IPS DF 19.7 (cell line): ENCODE measurements around the gene RALGPS1.

Source experiments
- DNase-seq: peaks from one replicate; pipeline ENCODE4 v3.0.0-alpha.2; 2013; ENCODE audit warnings: low read depth, low spot score

The RALGPS1 gene

DNA sequence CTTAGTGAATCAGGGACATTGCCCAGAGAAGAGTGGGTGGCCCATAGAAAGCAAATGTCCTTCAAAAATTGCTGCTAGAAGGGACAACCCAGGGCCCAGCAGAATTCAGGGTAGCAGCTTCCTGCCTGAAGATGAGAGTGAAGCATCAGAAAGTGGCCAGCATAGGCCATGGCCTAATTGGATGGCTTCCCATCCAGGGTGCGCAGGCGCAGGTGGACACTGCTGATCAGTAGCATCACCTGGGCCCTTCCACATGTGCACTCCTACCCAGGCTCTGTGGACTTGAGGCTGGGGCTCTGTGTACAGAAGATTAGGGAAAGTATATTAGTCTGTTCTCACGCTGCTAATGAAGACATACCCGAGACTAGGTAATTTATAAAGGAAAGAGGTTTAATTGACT lies 291.4 kb downstream of the RALGPS1 start:
- no peak for DNase-seq

GRCh38 chr9:127206666-127207065 lies 292.1 kb downstream of the RALGPS1 start:
- DNase-seq = no peak

GRCh38 chr9:127207734-127208410 lies 293.3 kb downstream of the RALGPS1 start:
- DNase-seq = no peak

- no peak for DNase-seq
Observed at GRCh38 chr9:127208416-127208815, 293.8 kb downstream of the RALGPS1 start.

GRCh38 chr9:127209220-127209619 lies 294.6 kb downstream of the RALGPS1 start:
- no peak for DNase-seq

DNA sequence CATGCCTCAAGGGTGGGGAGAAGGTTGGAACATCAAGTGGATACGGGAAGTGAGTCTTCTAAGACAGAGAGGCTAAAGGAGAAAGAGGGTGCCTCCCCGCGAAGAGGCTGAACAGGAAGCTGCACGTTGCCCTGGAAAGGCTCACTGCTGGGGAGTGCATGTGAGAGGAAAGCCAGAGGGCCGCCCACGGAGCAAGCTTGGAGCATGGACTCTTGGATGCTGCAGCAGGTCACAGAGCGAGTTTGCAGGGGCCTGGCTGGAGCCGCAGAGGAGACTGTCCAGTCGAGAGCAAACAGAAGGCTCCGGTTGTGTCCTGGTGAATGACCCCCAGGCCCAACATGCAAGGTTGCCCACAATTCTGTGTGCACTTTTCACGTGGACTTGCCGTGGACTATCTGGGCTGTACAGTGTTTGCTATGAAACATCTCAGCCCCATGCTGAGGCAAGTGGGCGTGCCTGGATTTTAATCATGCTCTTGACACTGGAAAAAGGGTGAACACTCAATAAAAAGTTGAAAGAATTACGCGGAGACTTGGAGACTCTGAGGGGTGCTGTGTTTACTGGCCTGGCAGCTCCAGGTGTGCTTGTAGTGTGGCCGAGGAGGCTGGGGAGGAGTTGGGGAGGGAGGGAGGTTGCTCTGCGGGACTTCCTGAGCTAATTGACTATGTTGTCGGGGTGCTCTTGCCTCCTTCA lies 295.5 kb downstream of the RALGPS1 start:
- DNase-seq = no peak

DNA sequence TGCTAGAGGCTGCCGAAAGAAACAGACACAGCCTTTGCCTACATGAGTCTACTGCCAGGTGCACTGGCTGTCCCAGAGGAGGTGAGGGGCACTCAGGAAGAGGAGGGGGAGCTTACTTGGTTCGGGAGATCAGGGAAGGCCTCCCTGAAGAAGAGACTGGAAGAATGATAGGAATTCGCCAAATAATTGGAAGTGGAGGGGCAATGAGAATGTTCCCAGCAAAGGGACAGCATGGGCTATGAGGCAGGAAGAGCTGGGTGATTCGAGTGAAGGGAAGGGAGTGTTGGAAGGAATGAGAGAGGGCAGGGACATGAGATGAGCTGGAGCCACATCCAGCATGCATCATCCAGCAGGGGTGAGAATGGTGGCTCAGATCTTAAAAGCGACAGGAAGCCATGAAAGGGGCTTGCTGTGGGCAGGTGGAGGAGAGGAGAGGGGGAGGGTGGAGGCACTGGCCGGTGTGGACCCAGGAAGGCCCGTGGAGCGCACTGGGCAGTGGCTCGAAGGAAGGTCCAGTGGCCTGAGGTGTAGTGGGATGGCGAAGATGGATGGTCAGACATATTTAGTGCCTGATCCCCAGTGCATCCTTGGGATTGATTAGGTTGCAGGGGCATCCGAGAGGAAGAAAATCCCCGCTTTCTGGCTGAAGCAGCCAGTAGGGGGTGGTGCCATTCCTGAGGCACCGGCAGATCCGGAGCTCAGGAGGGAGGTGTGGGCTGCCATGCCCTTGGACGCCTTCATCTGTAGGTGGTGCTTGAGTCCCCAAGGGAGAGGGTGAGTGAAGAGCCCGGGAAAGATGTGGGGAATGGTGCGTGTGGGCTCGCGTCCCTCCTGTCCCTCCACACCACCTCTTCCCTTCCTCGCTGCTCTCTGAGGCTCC lies 296.5 kb downstream of the RALGPS1 start:
- DNase-seq = no peak

DNA sequence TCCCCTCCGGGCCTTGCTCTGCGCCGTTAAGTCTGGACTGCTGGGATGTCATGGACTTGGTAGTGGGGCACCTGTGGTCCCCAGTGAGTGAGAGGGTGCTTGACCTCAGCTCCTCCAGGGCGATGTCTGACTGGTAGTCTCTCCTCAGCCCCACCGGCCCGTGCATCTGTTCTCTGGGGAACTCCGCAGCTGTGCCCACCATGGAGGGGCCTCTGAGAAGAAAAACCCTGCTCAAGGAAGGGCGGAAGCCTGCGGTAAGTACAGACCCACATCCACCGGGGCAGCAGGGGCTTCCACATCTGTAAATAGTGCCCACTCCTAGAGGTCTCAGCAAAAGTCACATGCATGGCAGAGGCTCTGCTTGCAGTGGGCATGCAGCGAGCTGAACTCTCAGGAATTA lies 297.4 kb downstream of the RALGPS1 start:
- no peak for DNase-seq

- DNase-seq = no peak
Observed at GRCh38 chr9:127212453-127212852, 297.9 kb downstream of the RALGPS1 start.

GRCh38 chr9:127213859-127214258 lies 299.3 kb downstream of the RALGPS1 start:
- no peak for DNase-seq

DNA sequence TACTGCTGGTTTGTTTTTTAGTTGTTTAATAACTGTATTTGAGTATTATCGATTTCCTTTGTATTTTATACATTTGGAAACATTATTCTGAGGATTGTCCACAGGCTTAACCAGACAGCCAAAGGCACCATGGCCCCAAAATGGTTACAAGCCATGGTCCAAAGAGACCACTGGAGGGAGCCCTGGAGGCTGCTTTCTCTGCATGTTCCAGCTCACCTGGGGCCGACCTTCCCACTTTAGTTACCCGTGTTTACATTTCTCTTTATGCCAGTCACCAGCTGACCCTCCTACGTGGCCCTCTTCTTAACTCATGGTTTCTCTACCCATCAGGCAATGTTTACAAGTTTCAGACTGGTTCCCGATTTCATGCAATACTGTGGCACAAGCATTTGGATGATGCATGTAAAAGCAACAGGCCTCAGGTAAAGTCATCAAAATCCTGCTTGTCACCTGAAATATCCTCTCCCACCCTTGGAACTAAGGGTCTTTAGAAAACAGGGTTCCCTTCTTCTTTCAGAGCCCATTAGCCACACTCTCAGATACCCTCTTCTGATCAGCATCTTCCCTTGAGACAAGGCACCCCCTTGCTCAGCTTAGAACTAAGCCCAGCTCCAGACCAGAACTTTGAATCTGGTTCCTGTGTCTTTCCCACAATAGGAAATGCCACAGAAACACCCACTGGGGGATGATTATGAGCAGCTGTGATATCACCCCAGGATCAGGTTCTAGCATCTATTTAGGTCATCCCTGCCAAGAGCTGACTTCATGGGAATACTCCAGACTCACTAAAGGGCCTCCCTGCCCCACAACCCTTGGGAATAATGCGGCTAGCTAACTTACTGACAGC lies 300.1 kb downstream of the RALGPS1 start:
- no peak for DNase-seq

DNA sequence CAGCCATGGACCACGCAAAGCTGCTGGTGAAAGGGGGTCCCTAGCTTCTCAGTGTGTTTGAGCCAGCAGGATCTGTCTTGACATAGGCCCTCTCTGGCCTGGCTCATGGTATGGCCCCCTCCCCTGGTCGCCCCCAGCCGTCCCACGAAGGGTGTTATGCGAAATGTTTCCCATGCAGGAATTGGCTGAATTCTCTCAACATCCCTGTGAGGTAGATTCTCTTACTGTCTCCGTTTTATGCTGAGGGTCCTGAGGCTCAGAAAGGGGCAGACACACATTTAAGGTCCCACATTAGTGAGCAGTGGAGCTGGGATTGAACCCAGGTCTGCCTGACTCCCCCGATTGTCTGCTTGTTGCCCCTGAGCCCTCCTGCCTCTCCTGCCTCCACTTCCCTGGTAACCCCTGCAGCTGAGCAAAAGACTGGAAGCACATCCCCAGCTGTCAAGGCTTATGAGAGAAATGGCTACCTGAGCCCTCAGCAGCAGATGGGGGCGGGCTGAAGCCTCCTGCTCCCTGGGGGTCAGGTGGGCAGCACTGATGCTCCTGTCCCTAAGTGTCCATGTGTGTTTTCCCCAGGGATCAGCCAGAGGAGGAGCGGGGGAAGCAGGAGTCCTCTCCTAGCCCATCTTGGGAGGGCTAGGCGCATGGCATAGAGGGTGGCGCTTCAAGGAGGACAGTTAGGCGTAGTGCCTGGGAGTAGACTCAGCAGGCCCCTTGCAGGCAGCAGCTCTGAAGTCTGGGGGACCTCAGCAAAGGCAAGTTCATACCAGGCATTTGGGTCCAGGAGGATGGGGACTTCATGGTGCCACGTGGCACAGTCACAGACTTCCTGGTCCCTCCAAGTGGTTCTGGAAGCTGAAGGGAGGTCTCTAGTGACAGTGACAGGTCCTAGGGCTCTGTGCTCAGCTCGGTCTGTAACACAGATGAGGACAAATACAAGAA lies 301.0 kb downstream of the RALGPS1 start:
- DNase-seq = no peak

GRCh38 chr9:127216210-127216887 lies 301.8 kb downstream of the RALGPS1 start:
- no peak for DNase-seq

DNA sequence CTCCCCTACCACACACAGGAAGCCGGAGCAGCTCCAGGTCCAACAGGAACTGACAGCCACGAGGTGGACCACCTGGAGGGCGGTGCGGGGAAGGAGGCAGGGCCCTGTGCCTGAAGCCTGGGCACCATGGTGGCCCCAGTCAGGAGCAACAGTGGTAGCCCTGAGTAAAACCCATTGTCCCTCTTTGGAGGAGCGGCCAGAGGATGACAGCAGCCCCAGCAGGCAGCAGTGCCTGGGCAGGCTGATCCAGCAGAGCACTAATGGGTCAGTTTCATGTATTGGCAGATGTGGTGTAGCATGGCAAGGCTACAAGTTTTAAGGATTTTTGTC lies 302.3 kb downstream of the RALGPS1 start:
- no peak for DNase-seq

DNA sequence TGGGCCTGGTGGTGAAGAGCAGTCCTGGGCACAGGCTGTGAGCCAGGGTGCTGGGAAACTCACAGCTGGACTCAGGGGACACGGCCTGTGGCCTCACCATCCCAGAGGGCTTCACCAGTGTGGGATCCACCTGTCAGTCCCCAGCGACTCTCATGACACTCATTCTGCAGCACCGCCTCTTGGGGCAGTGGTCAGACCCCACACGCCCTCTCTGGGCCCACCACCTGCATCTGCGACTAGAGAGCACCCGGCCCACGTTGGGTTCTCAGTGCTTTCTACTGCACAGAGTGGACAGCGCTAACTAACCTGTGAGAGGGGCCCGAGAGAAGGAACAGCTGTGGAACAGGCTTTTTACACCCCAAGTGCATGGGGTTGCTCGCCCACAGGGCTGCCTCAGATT lies 304.2 kb downstream of the RALGPS1 start:
- DNase-seq = no peak

DNA sequence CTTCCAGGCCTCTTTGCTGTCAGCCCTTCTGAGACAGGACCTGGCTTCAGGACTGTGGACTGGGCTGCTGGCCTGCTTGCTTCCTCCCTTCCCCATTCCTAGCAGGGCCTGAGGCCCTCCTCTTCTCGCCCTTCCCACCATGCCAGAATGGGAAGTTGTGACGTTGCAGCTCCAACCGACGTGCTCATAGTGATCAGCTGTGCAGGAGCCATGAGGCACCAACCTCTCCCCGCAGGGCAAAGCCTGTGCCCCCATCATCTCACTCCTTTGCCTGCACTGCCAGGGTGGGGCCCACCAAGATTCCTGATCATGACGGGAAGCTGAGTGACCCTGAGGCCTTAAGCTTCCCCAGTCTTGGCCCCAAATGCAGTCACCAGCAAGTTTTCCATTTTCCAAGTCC lies 304.9 kb downstream of the RALGPS1 start:
- no peak for DNase-seq

DNA sequence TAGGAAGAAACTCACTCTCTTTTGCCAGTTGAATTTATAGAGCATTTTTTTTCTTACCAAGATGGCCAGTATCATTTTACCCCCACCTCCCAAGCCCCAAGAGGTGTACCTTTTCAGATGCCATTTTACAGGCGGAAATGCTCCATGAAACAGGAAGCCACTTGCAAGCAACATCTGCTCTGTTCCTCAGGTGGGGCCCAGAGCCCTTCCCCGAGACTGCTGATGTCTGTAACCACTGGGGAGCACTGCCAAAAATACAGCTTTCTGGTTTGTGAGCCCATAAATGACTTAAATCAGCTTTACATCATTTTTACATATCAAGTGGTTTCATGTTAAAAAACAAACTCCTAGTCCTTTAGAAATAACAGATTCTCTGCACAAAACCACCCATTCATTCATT lies 307.1 kb downstream of the RALGPS1 start:
- DNase-seq = no peak

DNA sequence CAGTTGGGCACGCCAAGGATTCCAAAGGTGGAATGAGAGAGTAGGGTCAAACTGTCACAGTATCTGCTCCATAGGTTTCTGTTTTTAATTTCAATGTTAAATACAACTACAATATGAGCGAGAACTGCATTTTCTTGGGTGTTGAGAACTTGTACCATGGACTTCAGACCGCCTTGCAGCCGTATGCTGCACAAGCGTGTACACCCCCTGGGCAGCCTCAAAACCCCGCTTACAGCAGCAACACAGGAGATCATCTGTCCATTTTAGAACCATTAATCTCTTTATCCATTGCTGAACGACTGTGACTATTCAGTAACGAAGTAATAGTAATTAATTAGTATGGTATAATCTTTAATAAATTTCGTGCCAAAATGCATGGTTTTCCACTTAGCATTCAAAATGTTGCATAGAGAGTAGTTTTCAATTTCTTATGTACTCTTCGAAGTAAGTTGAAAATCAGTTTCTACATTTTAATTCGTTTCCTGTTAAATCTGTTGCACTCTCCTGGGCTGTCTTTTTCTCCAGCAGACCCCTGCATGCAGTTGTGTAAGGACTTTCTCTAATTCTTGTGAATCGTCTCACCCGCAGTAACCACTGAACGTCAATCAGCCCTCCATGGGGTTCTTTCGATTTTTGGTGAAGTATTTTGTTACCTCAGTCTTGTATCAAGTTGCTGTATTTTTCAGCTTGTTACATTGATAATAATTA lies 308.0 kb downstream of the RALGPS1 start:
- DNase-seq = no peak

GRCh38 chr9:127223266-127223665 lies 308.7 kb downstream of the RALGPS1 start:
- no peak for DNase-seq
